Erythroblast (primary cell): ENCODE measurements around the gene VPS52.

Experiments
- GATA1 ChIP-seq: IDR thresholded peaks from 2 replicates; pipeline ENCODE4 v1.6.1; 2011; ENCODE audit warnings: low read depth, mild to moderate bottlenecking, control low read depth, low read length, moderate library complexity
- POLR2A ChIP-seq: IDR thresholded peaks from 2 replicates; pipeline ENCODE4 v1.6.1; 2011; ENCODE audit warnings: mild to moderate bottlenecking, low read length

DNA sequence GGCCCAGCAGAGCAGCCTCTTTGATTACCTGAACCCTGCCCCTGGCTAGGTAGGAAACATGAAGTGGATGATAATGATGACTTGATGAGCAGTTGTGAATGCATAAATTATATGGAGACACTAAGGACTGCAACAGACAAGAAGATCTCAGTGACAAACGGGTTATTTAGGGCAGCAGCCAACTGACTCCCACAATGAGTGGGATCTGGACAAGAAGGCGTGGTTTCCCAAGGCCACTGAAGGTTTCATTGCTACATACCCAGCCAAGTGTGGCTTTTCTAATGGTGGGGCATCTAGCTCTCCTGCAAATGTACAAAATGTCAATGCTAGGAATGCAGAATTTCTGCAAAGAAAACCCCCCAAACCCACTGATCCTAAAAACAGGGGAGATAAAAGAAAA, 33.9 kb downstream of the VPS52 start:
- TF ChIP-seq POLR2A (no peak), GATA1 (no peak)
